ENCODE results near the gene MLYCD. TPM values are rescaled to one million over a fixed set of nuclear protein-coding genes. Genes with fewer than 3 reads are reported as not detected.

Gene MLYCD
- total and polyA plus RNA-seq, 2 donors (not counting 1 experiment from before 2014, with no cell fraction given), result 2.3 to 17.1 TPM

DNA sequence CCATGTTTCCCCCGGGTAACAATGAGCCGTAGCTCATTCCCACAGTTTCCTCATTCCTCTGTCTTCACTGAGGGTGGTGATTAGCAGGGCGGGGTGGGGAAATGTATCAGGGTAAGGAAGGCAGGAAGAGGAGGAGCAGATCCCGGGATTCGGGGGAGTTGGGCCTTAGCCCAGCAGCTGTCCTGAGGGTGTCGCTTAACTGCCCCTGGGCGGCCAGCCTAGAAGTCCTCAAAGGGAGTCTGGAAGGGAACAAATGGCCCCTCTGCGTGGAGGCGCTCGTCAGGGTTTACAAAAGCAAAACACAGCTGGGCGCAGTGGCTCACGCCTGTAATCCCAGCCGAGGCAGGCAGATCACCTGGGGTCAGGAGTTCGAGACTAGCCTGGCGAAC lies 14.3 kb downstream of the MLYCD start:
- ATAC-seq (ENCODE audit: low read depth), result no peak

DNA sequence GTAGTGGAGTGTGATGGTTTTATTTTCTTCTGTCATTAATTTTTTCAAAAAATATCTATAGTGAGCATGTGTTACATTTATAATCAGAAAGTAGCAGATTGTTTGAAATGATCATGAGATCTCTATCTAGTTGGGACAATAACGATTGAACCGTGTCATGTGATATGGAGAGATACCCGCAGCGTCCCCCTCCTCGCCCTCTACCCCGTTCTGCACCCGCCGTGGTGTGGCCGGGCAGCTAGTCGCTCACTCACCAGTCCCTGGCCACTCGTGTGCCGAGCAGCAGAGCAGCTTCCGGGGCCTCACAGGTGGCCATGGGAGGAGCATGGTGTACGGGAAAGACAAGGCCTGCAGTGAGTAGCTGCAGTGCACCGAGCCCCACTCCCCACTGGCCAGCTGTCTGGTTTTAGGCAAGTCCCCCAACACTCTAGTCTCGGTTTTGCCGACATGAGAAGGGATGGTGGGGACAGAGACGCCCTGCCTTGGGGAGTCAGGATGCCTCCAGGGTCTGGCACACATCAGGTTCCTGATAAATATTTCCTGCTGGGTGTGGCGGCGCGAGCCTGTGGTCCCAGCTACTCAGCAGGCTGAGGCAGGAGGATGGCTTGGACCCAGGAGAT lies 15.3 kb downstream of the MLYCD start:
- H3K4me1 ChIP-seq (ENCODE audit: control insufficient read depth in 2 of 2, insufficient read depth in 2 of 2, low read length in 2 of 2), result no peaks in the 10 kb centered on the region
- H3K27ac ChIP-seq (ENCODE audit: low read length in 2 of 2), result no peak overlapping the region
- H3K4me3 ChIP-seq (ENCODE audit: control extremely low read depth in 1 of 5, extremely low read depth in 1 of 5, insufficient read depth in 1 of 5, low read depth in 2 of 5, low read length in 4 of 5), result no peak overlapping the region
- H3K36me3 ChIP-seq (replicated peaks in 1 of 2; ENCODE audit: control extremely low read depth in 1 of 2, control insufficient read depth in 1 of 2, extremely low read depth in 1 of 2, insufficient read depth in 2 of 2, low read length in 1 of 2), result peaks cover 0 to 65% of the 10 kb centered on the region in 2 experiments
- no peak for DNase-seq
- no peaks in the 10 kb centered on the region for H3K79me2 ChIP-seq (ENCODE audit: control insufficient read depth, insufficient read depth, low read length)
- no peaks in the 10 kb centered on the region for H3K27me3 Mint-ChIP-seq
- no peaks in the 10 kb centered on the region for H3K9me3 Mint-ChIP-seq (ENCODE audit: insufficient read depth)
- no peak overlapping the region for H3K27ac Mint-ChIP-seq
- peaks cover 4% of the 10 kb centered on the region for H4K20me1 ChIP-seq (ENCODE audit: control insufficient read depth, insufficient read depth, low read length, poor library complexity, severe bottlenecking)
- H2AFZ ChIP-seq (ENCODE audit: insufficient read depth, low read depth, low read length, poor library complexity, severe bottlenecking), result no peak overlapping the region
- H3K4me2 ChIP-seq (replicated peaks; ENCODE audit: low read depth, low read length, poor library complexity, severe bottlenecking), result no peak overlapping the region
- no peak for TF ChIP-seq EZH2 (IDR thresholded peaks at IDR 0.05; ENCODE audit: borderline replicate concordance, insufficient read depth, low read depth, low read length, poor library complexity, severe bottlenecking)
- TF ChIP-seq, protein P1, sequence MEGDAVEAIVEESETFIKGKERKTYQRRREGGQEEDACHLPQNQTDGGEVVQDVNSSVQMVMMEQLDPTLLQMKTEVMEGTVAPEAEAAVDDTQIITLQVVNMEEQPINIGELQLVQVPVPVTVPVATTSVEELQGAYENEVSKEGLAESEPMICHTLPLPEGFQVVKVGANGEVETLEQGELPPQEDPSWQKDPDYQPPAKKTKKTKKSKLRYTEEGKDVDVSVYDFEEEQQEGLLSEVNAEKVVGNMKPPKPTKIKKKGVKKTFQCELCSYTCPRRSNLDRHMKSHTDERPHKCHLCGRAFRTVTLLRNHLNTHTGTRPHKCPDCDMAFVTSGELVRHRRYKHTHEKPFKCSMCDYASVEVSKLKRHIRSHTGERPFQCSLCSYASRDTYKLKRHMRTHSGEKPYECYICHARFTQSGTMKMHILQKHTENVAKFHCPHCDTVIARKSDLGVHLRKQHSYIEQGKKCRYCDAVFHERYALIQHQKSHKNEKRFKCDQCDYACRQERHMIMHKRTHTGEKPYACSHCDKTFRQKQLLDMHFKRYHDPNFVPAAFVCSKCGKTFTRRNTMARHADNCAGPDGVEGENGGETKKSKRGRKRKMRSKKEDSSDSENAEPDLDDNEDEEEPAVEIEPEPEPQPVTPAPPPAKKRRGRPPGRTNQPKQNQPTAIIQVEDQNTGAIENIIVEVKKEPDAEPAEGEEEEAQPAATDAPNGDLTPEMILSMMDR (IDR thresholded peaks at IDR 0.05), result no peak
- no peak overlapping the region for H3K4me3 Mint-ChIP-seq
- POLR2A ChIA-PET, result no interaction called here
- WGBS (ENCODE audit: insufficient coverage), result 98% methylated on average over 20 of the region's 21 CpGs
- H3K4me1 Mint-ChIP-seq, result no peaks in the 10 kb centered on the region
- H3K27me3 ChIP-seq (replicated peaks in 1 of 4; ENCODE audit: control extremely low read depth in 1 of 4, control insufficient read depth in 3 of 4, insufficient read depth in 4 of 4, low read length in 3 of 4), result no peaks in the 10 kb centered on the region
- CTCF ChIA-PET, result no interaction called here
- intact Hi-C loops (cut with micrococcal nuclease), result no loop called here
- no peaks in the 10 kb centered on the region for H3K9me3 ChIP-seq (ENCODE audit: control extremely low read depth in 1 of 3, control insufficient read depth in 2 of 3, insufficient read depth in 1 of 3, low read length in 2 of 3)
- ATAC-seq (ENCODE audit: low read depth), result no peak
- no peak overlapping the region for H3K9ac ChIP-seq (ENCODE audit: low read length)

More for the DNA sequence above, 14.3 kb downstream of the MLYCD start:
- no peak overlapping the region for H3K9ac ChIP-seq (ENCODE audit: low read length)
- Mint-ChIP-seq H3K4me1 (no peaks in the 10 kb centered on the region), H3K27me3 (no peaks in the 10 kb centered on the region), H3K9me3 (ENCODE audit: insufficient read depth) (no peaks in the 10 kb centered on the region), H3K4me3 (no peak overlapping the region), H3K27ac (no peak overlapping the region)
- ChIA-PET CTCF (interaction anchor here (0.8 to 1.1 kb wide), 2 partner anchors 14 to 86 kb away, joined by 3 read pairs; no protein-coding TSS in a partner anchor), POLR2A (no interaction called here)
- intact Hi-C loops (cut with micrococcal nuclease), result no loop called here
- no peak for DNase-seq
- H3K9me3 ChIP-seq (ENCODE audit: control extremely low read depth in 1 of 3, control insufficient read depth in 2 of 3, insufficient read depth in 1 of 3, low read length in 2 of 3), result no peaks in the 10 kb centered on the region
- no peak overlapping the region for H3K4me3 ChIP-seq (ENCODE audit: control extremely low read depth in 1 of 5, extremely low read depth in 1 of 5, insufficient read depth in 1 of 5, low read depth in 2 of 5, low read length in 4 of 5)
- TF ChIP-seq, protein P1 (IDR thresholded peaks at IDR 0.05), result no peak
- TF ChIP-seq EZH2 (IDR thresholded peaks at IDR 0.05; ENCODE audit: borderline replicate concordance, insufficient read depth, low read depth, low read length, poor library complexity, severe bottlenecking), result no peak
- H3K27ac ChIP-seq (ENCODE audit: low read length in 2 of 2), result no peak overlapping the region
- peaks cover 7% of the 10 kb centered on the region for H3K79me2 ChIP-seq (ENCODE audit: control insufficient read depth, insufficient read depth, low read length)
- no peak overlapping the region for H3K4me2 ChIP-seq (replicated peaks; ENCODE audit: low read depth, low read length, poor library complexity, severe bottlenecking)
- H3K27me3 ChIP-seq (replicated peaks in 1 of 4; ENCODE audit: control extremely low read depth in 1 of 4, control insufficient read depth in 3 of 4, insufficient read depth in 4 of 4, low read length in 3 of 4), result no peaks in the 10 kb centered on the region
- peaks cover 0 to 65% of the 10 kb centered on the region in 2 experiments for H3K36me3 ChIP-seq (replicated peaks in 1 of 2; ENCODE audit: control extremely low read depth in 1 of 2, control insufficient read depth in 1 of 2, extremely low read depth in 1 of 2, insufficient read depth in 2 of 2, low read length in 1 of 2)
- no peaks in the 10 kb centered on the region for H3K4me1 ChIP-seq (ENCODE audit: control insufficient read depth in 2 of 2, insufficient read depth in 2 of 2, low read length in 2 of 2)
- H4K20me1 ChIP-seq (ENCODE audit: control insufficient read depth, insufficient read depth, low read length, poor library complexity, severe bottlenecking), result peaks cover 7% of the 10 kb centered on the region
- 98% methylated on average over 10 of the region's 15 CpGs for WGBS (ENCODE audit: insufficient coverage)
- H2AFZ ChIP-seq (ENCODE audit: insufficient read depth, low read depth, low read length, poor library complexity, severe bottlenecking), result no peak overlapping the region

Data from B cell (primary cell).